ENCODE data around the gene MAEA.
"Not testable (repeated sequence)": the region's sequence is repeated elsewhere in the genome, so short reads cannot be mapped to it uniquely, and the experiment has no call there.

MAEA gene

GRCh38 chr4:1370321-1371124 is 80.8 kb downstream of the MAEA start:
- FAIRE-seq, result no peak

DNA sequence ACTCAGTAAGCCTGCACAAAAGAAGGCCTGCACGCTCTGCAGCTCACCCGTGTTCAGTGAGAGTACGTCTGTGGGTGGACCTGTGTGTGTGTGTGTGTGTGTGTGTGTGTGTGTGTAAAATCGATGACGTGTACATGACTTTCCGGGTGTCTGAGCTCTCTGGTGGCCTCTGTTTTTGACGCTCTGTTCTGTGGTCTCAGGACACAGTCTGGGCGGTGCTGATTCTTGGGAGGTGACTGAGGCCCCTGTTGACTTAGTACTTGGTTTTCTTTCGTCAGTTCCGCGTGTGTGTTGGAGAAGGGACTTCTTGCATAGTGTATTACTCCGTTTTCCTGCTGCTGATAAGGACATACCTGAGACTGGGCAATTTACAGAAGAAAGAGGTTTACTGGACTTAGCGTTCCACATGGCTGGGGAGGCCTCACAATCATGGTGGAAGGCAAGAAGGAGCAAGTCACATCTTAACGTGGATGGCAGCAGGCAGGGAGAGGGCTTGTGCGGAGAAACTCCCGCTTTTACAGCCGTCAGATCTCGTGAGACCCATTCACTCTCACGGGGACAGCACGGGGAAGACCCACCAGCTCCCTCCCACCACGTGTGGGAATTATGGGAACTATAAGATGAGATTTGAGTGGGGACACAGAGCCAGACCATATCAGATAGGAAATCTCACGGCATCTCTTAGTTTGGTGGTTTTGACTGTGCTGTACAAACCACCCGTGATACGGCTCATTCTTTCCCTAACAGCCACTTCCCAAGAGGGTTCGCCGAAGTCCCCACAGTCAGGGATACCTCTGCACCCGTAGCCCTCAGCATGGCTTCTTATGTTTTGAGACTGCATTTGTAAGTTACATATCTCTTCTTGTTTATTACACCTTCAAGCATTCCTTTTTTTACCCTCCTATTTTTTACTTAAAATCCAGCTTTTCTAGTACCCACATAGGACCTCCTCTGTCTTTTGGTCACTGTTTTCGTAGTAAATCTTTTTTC is 81.8 kb downstream of the MAEA start:
- no peak for FAIRE-seq

DNA sequence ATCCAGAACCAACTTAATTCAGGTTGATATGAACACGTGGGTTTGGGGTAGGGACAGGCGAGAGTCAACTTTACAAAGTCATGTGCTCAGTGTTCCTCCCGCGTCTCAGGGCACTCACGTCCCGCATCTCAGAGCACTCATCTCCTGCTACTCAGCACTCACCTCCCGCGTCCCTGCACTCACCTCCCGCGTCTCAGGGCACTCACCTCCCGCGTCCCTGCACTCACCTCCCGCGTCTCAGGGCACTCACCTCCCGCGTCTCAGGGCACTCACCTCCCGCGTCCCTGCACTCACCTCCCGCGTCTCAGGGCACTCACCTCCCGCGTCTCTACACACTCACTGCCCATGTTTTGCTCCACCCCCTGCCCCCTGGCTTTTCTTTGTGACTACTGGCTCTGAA is 82.9 kb downstream of the MAEA start:
- not testable (repeated sequence) for FAIRE-seq

DNA sequence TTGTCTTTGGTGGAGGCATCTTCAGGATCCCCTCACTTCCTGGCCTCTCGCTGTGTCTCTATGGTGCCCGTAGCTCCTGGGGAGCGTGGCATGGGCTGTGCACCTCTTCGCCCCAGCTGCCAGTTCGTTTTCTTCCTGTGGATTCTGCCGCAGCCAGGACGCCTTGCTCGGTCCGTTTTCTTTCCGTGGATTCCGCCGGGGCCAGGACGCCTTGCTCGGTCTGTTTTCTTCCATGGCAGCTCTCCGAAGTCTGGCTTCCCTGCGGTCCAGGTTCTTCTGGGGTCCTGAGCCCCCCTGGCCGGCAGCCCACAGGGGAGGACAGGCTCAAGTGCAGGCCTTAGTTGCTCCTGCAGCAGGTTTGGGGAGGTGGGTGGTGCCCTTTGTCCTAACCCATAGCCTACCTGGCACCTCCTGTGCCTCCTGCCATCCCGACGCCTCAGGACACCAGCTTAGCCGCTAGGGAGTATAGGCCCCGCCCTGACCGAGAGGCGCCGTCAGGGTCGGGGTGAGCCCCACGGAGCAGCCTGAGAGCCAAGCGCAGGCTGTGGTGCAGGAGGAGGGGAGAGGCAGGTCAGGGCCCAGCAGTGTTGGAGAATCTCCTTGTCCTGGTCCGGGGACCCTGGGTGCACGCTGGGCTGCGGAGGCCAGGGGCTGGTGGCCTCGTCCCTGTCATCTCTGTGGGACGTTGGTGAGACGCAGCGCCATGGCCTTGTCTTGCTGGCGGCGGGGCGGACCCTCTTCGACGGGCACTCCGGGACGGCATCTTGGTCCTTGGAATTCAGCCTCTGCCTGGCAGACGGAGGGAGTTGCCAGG is 84.4 kb downstream of the MAEA start:
- no peak for FAIRE-seq

- no peak for FAIRE-seq
Measured at GRCh38 chr4:1374706-1375045, 85.0 kb downstream of the MAEA start.

DNA sequence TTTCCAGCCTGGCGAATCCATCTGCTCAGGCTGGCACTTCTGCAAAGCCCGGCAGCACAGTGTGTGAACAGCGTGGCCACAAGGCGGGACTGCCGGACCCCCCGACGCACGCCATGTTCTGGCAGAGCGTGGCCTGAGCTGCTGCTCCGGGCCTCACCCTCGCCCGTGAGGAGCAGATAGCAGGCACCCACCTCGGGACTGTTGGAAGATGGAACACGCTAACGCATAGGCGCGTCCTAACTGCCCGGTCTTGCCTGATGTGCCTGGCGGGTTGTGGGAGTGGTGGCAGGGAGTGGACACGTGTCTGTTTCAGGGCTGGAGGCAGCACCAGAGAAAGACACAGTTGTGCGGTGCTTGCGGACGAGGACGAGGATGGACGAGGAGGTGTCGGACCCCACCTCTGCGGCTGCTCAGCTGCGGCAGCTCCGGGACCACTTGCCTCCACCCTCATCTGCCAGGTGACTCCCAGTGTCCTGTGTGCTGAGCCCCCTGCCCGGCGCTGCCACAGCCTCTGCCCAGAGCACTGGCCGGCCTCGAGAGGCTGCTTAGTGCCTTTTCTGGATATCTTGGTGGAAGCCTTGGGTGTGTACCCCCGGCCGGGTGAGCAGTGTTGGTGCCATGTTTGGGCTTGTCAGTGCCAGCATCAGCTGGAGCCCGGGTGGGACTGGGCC is 85.5 kb downstream of the MAEA start:
- FAIRE-seq, result no peak

DNA sequence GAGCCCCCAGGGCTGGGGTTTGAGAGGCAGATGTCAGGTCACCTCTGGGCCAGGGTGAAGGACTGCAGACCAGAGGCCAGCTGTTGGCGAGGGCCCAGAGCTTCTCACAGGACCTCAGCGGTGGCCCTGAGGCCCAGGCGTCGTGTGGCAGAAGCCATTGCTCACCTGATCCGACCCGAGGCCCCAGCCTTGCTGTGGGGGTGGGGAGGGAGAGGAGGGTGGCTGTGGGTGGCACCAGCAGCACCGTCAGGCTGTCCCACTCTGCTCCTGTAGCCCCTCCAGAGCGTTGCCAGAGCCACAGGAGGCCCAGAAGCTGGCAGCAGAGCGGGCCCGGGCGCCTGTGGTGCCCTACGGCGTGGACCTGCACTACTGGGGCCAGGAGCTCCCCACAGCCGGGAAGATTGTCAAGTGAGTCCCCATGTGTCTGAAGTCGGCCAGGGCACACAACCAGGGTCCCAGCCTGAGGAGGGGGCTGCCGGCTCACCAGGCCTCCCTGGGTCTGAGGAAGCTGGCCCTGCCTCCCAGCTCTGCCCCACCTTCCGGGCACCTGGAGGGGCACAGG is 86.2 kb downstream of the MAEA start:
- FAIRE-seq, result no peak

DNA sequence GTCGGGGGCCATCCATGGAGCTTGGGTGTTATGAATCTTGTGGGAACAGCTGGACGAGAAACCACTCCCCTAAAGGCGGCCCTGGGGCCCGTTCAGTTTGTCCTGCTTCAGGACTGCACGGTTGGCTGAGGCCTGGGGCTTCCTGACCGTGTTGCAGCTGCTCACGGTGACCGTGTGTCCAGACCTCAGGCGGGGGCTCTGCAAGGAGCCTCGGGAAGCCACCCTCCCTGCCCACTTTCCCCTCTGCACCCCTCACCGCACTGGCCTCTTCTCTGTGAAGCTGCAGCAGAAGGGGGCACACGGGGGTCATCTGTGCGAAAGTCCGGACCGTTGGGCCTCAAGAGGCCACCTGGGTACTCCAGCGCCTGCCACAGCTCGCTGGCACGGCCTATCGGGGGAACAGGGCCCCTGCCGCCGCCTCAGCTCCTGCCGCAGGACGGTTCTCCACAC is 86.7 kb downstream of the MAEA start:
- no peak for FAIRE-seq

DNA sequence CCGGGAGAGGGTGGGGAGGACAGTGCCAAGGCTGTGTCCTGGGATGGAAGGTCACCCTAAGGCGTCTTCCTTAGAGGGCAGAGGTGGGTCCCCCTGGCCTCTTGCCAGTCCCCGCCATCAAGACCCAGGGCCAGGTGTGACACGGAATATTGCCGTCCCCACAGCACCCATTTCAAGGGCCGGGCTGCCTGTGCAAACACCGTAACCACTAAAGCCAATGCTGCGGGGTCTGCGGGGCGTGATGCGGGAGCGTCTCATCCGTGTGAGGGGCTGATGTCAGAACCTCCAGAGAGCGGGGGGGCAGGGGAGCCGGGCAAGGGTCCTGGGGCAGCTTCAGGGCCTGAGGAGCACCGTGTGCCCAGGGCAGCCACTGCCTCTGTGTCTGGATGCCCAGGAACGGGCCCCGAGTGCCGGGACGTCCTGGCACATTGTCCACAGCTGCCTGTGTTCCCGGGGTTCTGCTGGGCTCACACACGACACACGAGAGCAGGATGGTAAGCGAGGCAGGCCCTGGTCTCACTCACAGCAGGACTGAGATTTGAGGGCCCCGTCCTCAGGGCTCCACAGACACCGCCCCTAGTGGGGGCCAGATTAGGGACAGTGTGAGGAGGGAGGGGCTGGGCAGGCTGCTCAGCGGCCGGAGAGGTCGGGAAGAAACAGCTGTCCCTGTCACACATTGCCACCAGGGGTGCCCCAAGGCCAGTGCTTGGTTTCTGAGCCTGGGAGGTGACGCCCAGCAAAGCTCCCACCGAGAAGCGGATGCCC is 87.3 kb downstream of the MAEA start:
- no peak for FAIRE-seq

- no peak for FAIRE-seq
Measured at GRCh38 chr4:1377606-1378261, 88.0 kb downstream of the MAEA start.

GRCh38 chr4:1378559-1379231 is 89.0 kb downstream of the MAEA start:
- FAIRE-seq, result no peak

- FAIRE-seq, result no peak
Measured at GRCh38 chr4:1379351-1379781, 89.7 kb downstream of the MAEA start.

GRCh38 chr4:1379801-1380331 is 90.2 kb downstream of the MAEA start:
- no peak for FAIRE-seq

- FAIRE-seq, result no peak
Measured at GRCh38 chr4:1380368-1381151, 90.9 kb downstream of the MAEA start.

- no peak for FAIRE-seq
Measured at GRCh38 chr4:1381181-1381621, 91.5 kb downstream of the MAEA start.

GRCh38 chr4:1381944-1382541 is 92.4 kb downstream of the MAEA start:
- FAIRE-seq, result no peak

DNA sequence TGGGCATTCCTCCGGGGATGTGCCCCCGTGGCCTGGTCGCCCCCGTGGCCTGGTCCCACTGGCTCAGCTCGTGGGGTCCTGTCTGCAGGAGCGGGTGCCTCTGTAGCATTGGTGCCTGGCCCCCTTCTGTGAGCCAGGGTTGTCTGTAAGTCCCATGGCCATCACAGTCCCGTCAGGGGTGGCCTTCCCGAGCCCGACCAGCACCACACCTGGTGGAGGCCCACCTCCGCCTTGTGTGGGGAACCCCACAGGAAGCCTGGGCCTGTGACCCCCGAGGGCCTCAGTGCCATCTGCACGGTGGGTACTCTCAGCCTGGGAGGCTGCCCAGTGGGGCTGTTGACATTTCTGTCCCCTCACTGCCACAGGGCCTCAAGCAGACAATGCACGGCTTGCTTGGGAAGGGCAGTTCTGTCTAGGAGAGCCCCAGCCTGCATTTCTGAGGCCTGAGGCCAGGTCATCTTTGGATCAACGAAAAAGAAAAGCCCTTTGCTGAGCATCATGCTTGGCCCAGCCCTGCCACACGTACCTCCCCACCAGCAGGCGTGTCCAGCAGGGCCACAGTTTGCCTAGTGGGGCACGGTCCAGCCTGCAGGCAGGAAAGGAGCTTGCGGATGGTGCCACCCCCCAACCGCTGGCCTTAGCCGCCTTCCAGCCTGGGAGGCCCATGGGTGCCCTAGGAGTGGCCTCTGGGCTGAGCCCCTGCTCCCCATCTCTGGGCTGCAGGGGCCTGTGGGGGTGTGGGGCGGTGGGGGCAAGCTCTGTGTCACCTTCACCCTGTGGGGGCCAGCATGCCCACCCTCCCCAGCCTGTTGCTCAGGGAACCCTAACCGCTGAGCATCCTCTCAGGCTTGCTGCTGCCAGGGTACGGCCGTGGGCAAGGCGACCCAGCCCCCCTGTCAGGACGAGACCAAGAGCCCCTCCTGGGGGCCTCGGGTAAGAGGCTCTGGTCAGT is 93.4 kb downstream of the MAEA start:
- FAIRE-seq, result no peak

Measured in TTC549 (cell line).